ENCODE results near the gene RPGRIP1L. TPM values are rescaled to one million over a fixed set of nuclear protein-coding genes. Genes with fewer than 3 reads are reported as not detected.

RPGRIP1L gene
- total and polyA plus RNA-seq, 2 of the 8 experiments (the other 6 are each of a cell fraction or from before 2014, with no cell fraction given) = 4.0 to 13.7 TPM

- H3K27ac ChIP-seq (ENCODE audit: low read depth, low read length) = no peak overlapping the region
Observed at GRCh38 chr16:53601961-53602360, 101.7 kb downstream of the RPGRIP1L start.

More at GRCh38 chr16:53601961-53602360, 101.7 kb downstream of the RPGRIP1L start:
- H3K79me2 ChIP-seq (ENCODE audit: control insufficient read depth in 1 of 2, insufficient read depth in 2 of 2, low read length in 2 of 2) = no peaks in the 10 kb centered on the region
- no peak overlapping the region for H2BK5ac ChIP-seq (ENCODE audit: low read depth, low read length)
- no peak overlapping the region for H3K9ac ChIP-seq (replicated peaks in 1 of 4; ENCODE audit: extremely low read depth in 1 of 4, low read depth in 3 of 4, low read length in 3 of 4)
- WGBS, 2 experiments (ENCODE audit: extremely low coverage in 1 of 2, insufficient coverage in 1 of 2, insufficient read length in 1 of 2, insufficient replicate concordance in 2 of 2, low coverage in 1 of 2, low lambda C conversion rate in 2 of 2, missing lambda C conversion rate in 1 of 2) = 86% methylated on average over 4 of the region's 4 CpGs; no CpG with 5 or more reads in 1 of the 2 experiments
- H3K4ac ChIP-seq (replicated peaks; ENCODE audit: insufficient read length, low read depth, low read length) = no peak overlapping the region
- peak; percentile 50 for FAIRE-seq
- no peak for DNase-seq (ENCODE audit: low read depth in 1 of 2, low spot score in 2 of 2)
- ChIA-PET POLR2A (ENCODE audit: partially characterized antibody) (no interaction called here), CTCF (ENCODE audit: partially characterized antibody) (interaction anchor here (0.9 to 2.3 kb wide), 2 partner anchors 54 to 56 kb away, joined by 3 to 5 read pairs; no protein-coding TSS in a partner anchor)
- H3K27me3 ChIP-seq (replicated peaks in 1 of 4; ENCODE audit: control insufficient read depth in 3 of 4, extremely low read depth in 1 of 4, insufficient read depth in 3 of 4, low read length in 3 of 4) = no peaks in the 10 kb centered on the region
- H3K18ac ChIP-seq (ENCODE audit: extremely low read depth, low read length) = no peak overlapping the region
- no peak overlapping the region for H2BK15ac ChIP-seq (ENCODE audit: low read length)
- no peak overlapping the region for H3K14ac ChIP-seq (ENCODE audit: insufficient read length)
- no peak overlapping the region for H4K8ac ChIP-seq (ENCODE audit: extremely low read depth, insufficient read depth, low read length)
- no peak overlapping the region for H3K4me3 ChIP-seq (ENCODE audit: extremely low read depth in 1 of 4, insufficient read depth in 2 of 4, low read depth in 3 of 4, low read length in 4 of 4)
- H2AK5ac ChIP-seq (ENCODE audit: low read depth, low read length) = no peak overlapping the region
- H3K9me3 ChIP-seq (ENCODE audit: insufficient read depth in 2 of 2, low read depth in 1 of 2, low read length in 1 of 2) = no peaks in the 10 kb centered on the region
- H2BK120ac ChIP-seq (replicated peaks; ENCODE audit: low read depth, low read length) = no peak overlapping the region
- H3K79me1 ChIP-seq (ENCODE audit: low read depth, low read length) = no peaks in the 10 kb centered on the region
- no peaks in the 10 kb centered on the region for H4K20me1 ChIP-seq (replicated peaks in 1 of 2; ENCODE audit: control insufficient read depth in 1 of 2, insufficient read depth in 2 of 2, low read length in 2 of 2)
- no peak overlapping the region for H3K23ac ChIP-seq (ENCODE audit: insufficient read length)
- no peak for TF ChIP-seq MAX (IDR thresholded peaks at IDR 0.05)
- TF ChIP-seq SP4 (IDR thresholded peaks at IDR 0.05; ENCODE audit: low read length) = no peak
- no peak for TF ChIP-seq SIRT6 (IDR thresholded peaks at IDR 0.05; ENCODE audit: low read length)
- no peak for TF ChIP-seq SIX5 (IDR thresholded peaks at IDR 0.05; ENCODE audit: low read depth, low read length)
- TF ChIP-seq ATF3 (IDR thresholded peaks at IDR 0.05; ENCODE audit: insufficient read depth, low read depth, low read length) = no peak
- no peak for TF ChIP-seq CBX8 (IDR thresholded peaks at IDR 0.05; ENCODE audit: borderline replicate concordance, low read depth, low read length)
- TF ChIP-seq SP1 (IDR thresholded peaks at IDR 0.05; ENCODE audit: low read depth, low read length) = no peak
- no peak for TF ChIP-seq EGR1 (IDR thresholded peaks at IDR 0.05; ENCODE audit: borderline replicate concordance, low read depth, low read length)
- no peak for TF ChIP-seq USF2 (IDR thresholded peaks at IDR 0.05; ENCODE audit: low read length)
- TF ChIP-seq KDM4A (IDR thresholded peaks at IDR 0.05; ENCODE audit: low read depth, low read length, severe bottlenecking) = no peak
- TF ChIP-seq HDAC2 (IDR thresholded peaks at IDR 0.05; ENCODE audit: borderline replicate concordance in 1 of 2, low read depth in 2 of 2, low read length in 2 of 2) = no peak
- TF ChIP-seq SAP30 (IDR thresholded peaks at IDR 0.05; ENCODE audit: insufficient read depth, insufficient replicate concordance, low read length) = no peak
- H3K4me1 ChIP-seq (replicated peaks in 1 of 4; ENCODE audit: control insufficient read depth in 3 of 4, insufficient read depth in 4 of 4, low read length in 3 of 4) = no peaks in the 10 kb centered on the region
- H2BK20ac ChIP-seq (ENCODE audit: low read length) = no peak overlapping the region
- no peak overlapping the region for H2AFZ ChIP-seq (ENCODE audit: low read length)
- no peak overlapping the region for H2BK12ac ChIP-seq (ENCODE audit: low read depth, low read length)
- no peak overlapping the region for H4K5ac ChIP-seq (ENCODE audit: insufficient read length, low read depth, low read length)
- no peak overlapping the region for H3K4me2 ChIP-seq (ENCODE audit: insufficient read depth in 1 of 2, low read depth in 2 of 2, low read length in 2 of 2)
- H3K56ac ChIP-seq (replicated peaks; ENCODE audit: insufficient read length, low read depth, low read length) = no peak overlapping the region
- no peaks in the 10 kb centered on the region for H3K36me3 ChIP-seq (ENCODE audit: control insufficient read depth in 2 of 4, insufficient read depth in 4 of 4, low read length in 3 of 4)
- no peaks in the 10 kb centered on the region for H3K23me2 ChIP-seq (ENCODE audit: low read depth, low read length)
- no peak overlapping the region for H4K91ac ChIP-seq (replicated peaks; ENCODE audit: insufficient read length, low read length)

Measured in H1 (cell line).